CD4-positive, CD25-positive, alpha-beta regulatory T cell (primary cell): ENCODE measurements around the gene DNAJC27. TPM values are rescaled to one million over a fixed set of nuclear protein-coding genes. Genes with fewer than 3 reads are reported as not detected.

Experiments used
- ATAC-seq, 2 donors: fragments of 150-1000 bp; cut with Tn5 transposase; one replicate each; pipeline ENCODE4 v1.10.0; 2021; ENCODE audit warnings: low read depth in 2 of 2, moderate number of reproducible peaks in 2 of 2, moderate library complexity in 1 of 2
- DNase-seq, 3 donors: peaks; one replicate each; pipeline versions ENCODE4 v3.0.0 to v3.0.0-alpha.2; 2012 to 2022; ENCODE audit warnings: mixed read lengths in 1 of 3
- H3K27ac ChIP-seq: one replicate; pipeline ENCODE4 v1.7.0; 2013; ENCODE audit warnings: mild to moderate bottlenecking, low read length; ENCODE audit not compliant: insufficient read depth, poor library complexity, severe bottlenecking
- H3K27me3 ChIP-seq: one replicate; pipeline ENCODE4 v1.7.0; 2013; ENCODE audit warnings: low read length; ENCODE audit not compliant: control insufficient read depth, insufficient read depth
- H3K36me3 ChIP-seq: one replicate; pipeline ENCODE4 v1.7.0; 2013; ENCODE audit warnings: mild to moderate bottlenecking, low read length, moderate library complexity; ENCODE audit not compliant: control insufficient read depth, insufficient read depth
- H3K4me1 ChIP-seq: 2 replicates; pipeline ENCODE4 v1.7.0; 2013; ENCODE audit warnings: mild to moderate bottlenecking, low read length; ENCODE audit not compliant: insufficient read depth, control insufficient read depth, poor library complexity, severe bottlenecking
- H3K4me3 ChIP-seq: one replicate; pipeline ENCODE4 v1.7.0; 2013; ENCODE audit warnings: low read depth, mild to moderate bottlenecking, low read length, moderate library complexity
- H3K9me3 ChIP-seq, 2 experiments: 1 replicate in 1 of 2; 2 replicates in 1 of 2; pipeline ENCODE4 v1.7.0; 2013; ENCODE audit warnings: low read length in 2 of 2, mild to moderate bottlenecking in 1 of 2, moderate library complexity in 1 of 2; ENCODE audit not compliant: control insufficient read depth in 2 of 2
- H3K27ac Mint-ChIP-seq, 3 donors: one replicate each; pipeline ENCODE4 v1.8.0; 2020 to 2022; ENCODE audit warnings: mild to moderate bottlenecking in 3 of 3, mixed read lengths in 3 of 3, moderate library complexity in 2 of 3
- H3K27me3 Mint-ChIP-seq: one replicate; pipeline ENCODE4 v1.8.0; 2022; ENCODE audit warnings: mild to moderate bottlenecking, mixed read lengths
- H3K36me3 Mint-ChIP-seq: one replicate; pipeline ENCODE4 v1.8.0; 2020; ENCODE audit warnings: mixed read lengths
- H3K4me1 Mint-ChIP-seq, 4 donors: one replicate each; pipeline ENCODE4 v1.8.0; 2020 to 2022; ENCODE audit warnings: mixed read lengths in 4 of 4, mild to moderate bottlenecking in 1 of 4
- H3K4me3 Mint-ChIP-seq, 4 donors: one replicate each; pipeline ENCODE4 v1.8.0; 2020 to 2022; ENCODE audit warnings: mild to moderate bottlenecking in 4 of 4, mixed read lengths in 4 of 4, moderate library complexity in 3 of 4
- H3K9me3 Mint-ChIP-seq, 7 donors: one replicate each; pipeline ENCODE4 v1.8.0; 2020 to 2022; ENCODE audit warnings: mixed read lengths in 7 of 7, mild to moderate bottlenecking in 3 of 7, moderate library complexity in 2 of 7
- polyA plus RNA-seq, 4 donors: library from polyadenylated mRNA; unstranded; fragments of 300-500 nt; fragmentation: Illumina TruSeq; gene quantifications; one replicate each; pipeline ENCODE4 v1.2.3, GENCODE V29; 2021
- total RNA-seq: library from RNA; stranded (reverse); gene quantifications from one replicate; pipeline ENCODE4 v1.2.3, GENCODE V29; 2022

The DNAJC27 gene
- total and polyA plus RNA-seq, 5 donors from 2014 or later, result 2.7 to 14.6 (median 5.6) TPM

GRCh38 chr2:24907116-24907515, 64.6 kb downstream of the DNAJC27 start:
- Histone ChIP-seq H3K36me3 (peaks cover 2% of the 10 kb centered on the region), H3K27ac (no peak overlapping the region), H3K4me1 (no peaks in the 10 kb centered on the region), H3K4me3 (no peak overlapping the region), H3K27me3 (no peaks in the 10 kb centered on the region), H3K9me3 (no peaks in the 10 kb centered on the region)
- Mint-ChIP-seq H3K4me1 (peaks cover 0 to 25% (median 9%) of the 10 kb centered on the region in 4 donors), H3K36me3 (peaks cover 42% of the 10 kb centered on the region), H3K27me3 (no peaks in the 10 kb centered on the region), H3K27ac (peak overlapping the region in 1 of 3 donors; percentile 65), H3K4me3 (no peak overlapping the region), H3K9me3 (peaks cover 0 to 2% (median 0%) of the 10 kb centered on the region in 7 donors)
- ATAC-seq (no peak), DNase-seq (no peak)

GRCh38 chr2:24906466-24906865, 65.3 kb downstream of the DNAJC27 start:
- Mint-ChIP-seq H3K36me3 (peaks cover 38% of the 10 kb centered on the region), H3K4me1 (peaks cover 0 to 20% (median 9%) of the 10 kb centered on the region in 4 donors), H3K4me3 (no peak overlapping the region), H3K9me3 (peaks cover 0 to 2% (median 0%) of the 10 kb centered on the region in 7 donors), H3K27me3 (no peaks in the 10 kb centered on the region), H3K27ac (peak overlapping the region in 1 of 3 donors; percentile 65)
- no peak overlapping the region for H3K27ac ChIP-seq
- H3K4me3 ChIP-seq, result no peak overlapping the region
- no peaks in the 10 kb centered on the region for H3K27me3 ChIP-seq
- no peaks in the 10 kb centered on the region for H3K9me3 ChIP-seq
- H3K4me1 ChIP-seq, result no peaks in the 10 kb centered on the region
- ATAC-seq (no peak), DNase-seq (no peak)
- peaks cover 2% of the 10 kb centered on the region for H3K36me3 ChIP-seq

- Histone ChIP-seq H3K36me3 (peaks cover 2% of the 10 kb centered on the region), H3K4me1 (no peaks in the 10 kb centered on the region), H3K9me3 (no peaks in the 10 kb centered on the region), H3K4me3 (no peak overlapping the region), H3K27ac (no peak overlapping the region), H3K27me3 (no peaks in the 10 kb centered on the region)
- Mint-ChIP-seq H3K27ac (peak overlapping the region in 2 of 3 donors; percentile 57 to 83), H3K9me3 (peaks cover 0 to 4% (median 0%) of the 10 kb centered on the region in 7 donors), H3K36me3 (peaks cover 41% of the 10 kb centered on the region), H3K4me1 (peaks cover 5 to 10% (median 7%) of the 10 kb centered on the region in 4 donors), H3K4me3 (no peak overlapping the region), H3K27me3 (no peaks in the 10 kb centered on the region)
- DNase-seq (no peak), ATAC-seq (no peak)
Measured at GRCh38 chr2:24903161-24904103, 68.3 kb downstream of the DNAJC27 start.

GRCh38 chr2:24899361-24899910, 72.3 kb downstream of the DNAJC27 start:
- no peaks in the 10 kb centered on the region for H3K27me3 Mint-ChIP-seq
- H3K9me3 Mint-ChIP-seq, result peaks cover 0 to 24% (median 15%) of the 10 kb centered on the region in 7 donors
- Histone ChIP-seq H3K4me3 (no peak overlapping the region), H3K4me1 (no peaks in the 10 kb centered on the region), H3K27me3 (no peaks in the 10 kb centered on the region), H3K9me3 (peaks cover 12 to 13% of the 10 kb centered on the region in 2 experiments), H3K27ac (no peak overlapping the region), H3K36me3 (peaks cover 10% of the 10 kb centered on the region)
- peaks cover 64% of the 10 kb centered on the region for H3K36me3 Mint-ChIP-seq
- DNase-seq (no peak), ATAC-seq (no peak)
- peaks cover 0 to 11% (median 4%) of the 10 kb centered on the region in 4 donors for H3K4me1 Mint-ChIP-seq
- H3K4me3 Mint-ChIP-seq, result no peak overlapping the region
- H3K27ac Mint-ChIP-seq, result no peak overlapping the region

GRCh38 chr2:24898122-24899109, 73.3 kb downstream of the DNAJC27 start:
- Mint-ChIP-seq H3K36me3 (peaks cover 60% of the 10 kb centered on the region), H3K4me3 (no peak overlapping the region)

GRCh38 chr2:24894750-24895149, 77.0 kb downstream of the DNAJC27 start:
- H3K27me3 ChIP-seq, result no peaks in the 10 kb centered on the region
- H3K4me1 Mint-ChIP-seq, result peaks cover 0 to 4% (median 2%) of the 10 kb centered on the region in 4 donors
- no peak overlapping the region for H3K27ac Mint-ChIP-seq
- peaks cover 13 to 14% of the 10 kb centered on the region in 2 experiments for H3K9me3 ChIP-seq
- H3K36me3 Mint-ChIP-seq, result peaks cover 42% of the 10 kb centered on the region
- peaks cover 10% of the 10 kb centered on the region for H3K36me3 ChIP-seq
- no peak for DNase-seq
- no peak for ATAC-seq
- no peaks in the 10 kb centered on the region for H3K4me1 ChIP-seq
- H3K4me3 ChIP-seq, result no peak overlapping the region
- H3K9me3 Mint-ChIP-seq, result peaks cover 0 to 27% (median 16%) of the 10 kb centered on the region in 7 donors
- no peaks in the 10 kb centered on the region for H3K27me3 Mint-ChIP-seq
- H3K27ac ChIP-seq, result no peak overlapping the region
- H3K4me3 Mint-ChIP-seq, result no peak overlapping the region

More at GRCh38 chr2:24898122-24899109, 73.3 kb downstream of the DNAJC27 start:
- H3K4me1 ChIP-seq, result no peaks in the 10 kb centered on the region
- no peaks in the 10 kb centered on the region for H3K27me3 ChIP-seq
- H3K9me3 ChIP-seq, result peaks cover 12 to 13% of the 10 kb centered on the region in 2 experiments
- H3K27ac Mint-ChIP-seq, result peak overlapping the region in 1 of 3 donors; percentile 6
- peaks cover 0 to 7% (median 2%) of the 10 kb centered on the region in 4 donors for H3K4me1 Mint-ChIP-seq
- peaks cover 10% of the 10 kb centered on the region for H3K36me3 ChIP-seq
- DNase-seq (no peak), ATAC-seq (no peak)
- H3K9me3 Mint-ChIP-seq, result peaks cover 0 to 27% (median 16%) of the 10 kb centered on the region in 7 donors
- H3K27me3 Mint-ChIP-seq, result no peaks in the 10 kb centered on the region
- no peak overlapping the region for H3K4me3 ChIP-seq
- no peak overlapping the region for H3K27ac ChIP-seq

GRCh38 chr2:24893934-24894333, 77.8 kb downstream of the DNAJC27 start:
- Mint-ChIP-seq H3K4me3 (no peak overlapping the region), H3K36me3 (peaks cover 34% of the 10 kb centered on the region), H3K27ac (no peak overlapping the region), H3K4me1 (peaks cover 0 to 4% (median 0%) of the 10 kb centered on the region in 4 donors), H3K27me3 (no peaks in the 10 kb centered on the region), H3K9me3 (peaks cover 0 to 27% (median 14%) of the 10 kb centered on the region in 7 donors)
- DNase-seq, result no peak
- Histone ChIP-seq H3K9me3 (peaks cover 13 to 14% of the 10 kb centered on the region in 2 experiments), H3K4me3 (no peak overlapping the region), H3K27me3 (no peaks in the 10 kb centered on the region), H3K27ac (no peak overlapping the region), H3K4me1 (no peaks in the 10 kb centered on the region), H3K36me3 (peaks cover 10% of the 10 kb centered on the region)
- ATAC-seq, result no peak
